ENCODE data around the gene POU6F2.

Gene POU6F2

DNA sequence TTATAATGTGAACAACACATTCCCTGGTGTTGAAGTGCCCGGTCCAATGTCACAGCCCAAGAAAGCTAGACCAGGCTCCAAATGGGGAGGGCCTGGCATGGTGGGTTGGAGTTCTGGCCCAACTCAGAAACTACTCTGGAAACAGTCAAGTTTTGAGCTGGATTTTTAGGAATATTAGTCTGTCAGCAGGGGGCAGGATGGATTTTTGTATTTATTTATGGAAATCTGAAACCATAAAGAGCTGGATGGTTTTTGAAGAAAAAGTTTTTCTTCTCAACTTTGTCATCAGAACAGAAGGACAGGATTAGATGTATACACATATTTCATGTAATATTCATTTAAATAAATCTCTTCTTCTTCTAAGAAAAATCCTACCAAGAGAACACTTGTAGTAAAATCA, 97.5 kb downstream of the POU6F2 start:
- H3K4ac ChIP-seq (ENCODE audit: low read length) = no peak overlapping the region
- H3K36me3 ChIP-seq (replicated peaks in 1 of 2; ENCODE audit: control insufficient read depth in 2 of 2, insufficient read depth in 2 of 2, low read length in 2 of 2) = no peaks in the 10 kb centered on the region
- H2BK12ac ChIP-seq (ENCODE audit: low read length) = no peak overlapping the region
- no peak overlapping the region for H3K4me2 ChIP-seq (ENCODE audit: insufficient read depth, low read length, poor library complexity, severe bottlenecking)
- no peaks in the 10 kb centered on the region for H3K27me3 ChIP-seq (ENCODE audit: control insufficient read depth in 3 of 3, insufficient read depth in 3 of 3, low read depth in 1 of 3, low read length in 3 of 3)
- no peak overlapping the region for H4K8ac ChIP-seq (ENCODE audit: low read depth, low read length)
- no peak overlapping the region for H2BK5ac ChIP-seq (ENCODE audit: low read length)
- no peak overlapping the region for H2BK15ac ChIP-seq (ENCODE audit: low read length)
- H3K9ac ChIP-seq (ENCODE audit: low read depth, low read length, poor library complexity) = no peak overlapping the region
- no peak overlapping the region for H3K18ac ChIP-seq (ENCODE audit: low read length)
- H4K91ac ChIP-seq (ENCODE audit: low read depth, low read length, poor library complexity) = no peak overlapping the region
- no peak overlapping the region for H3K14ac ChIP-seq (ENCODE audit: low read length)
- no peak overlapping the region for H3K4me3 ChIP-seq (ENCODE audit: low read length in 2 of 2)
- no peak overlapping the region for H2AK5ac ChIP-seq (ENCODE audit: low read depth, low read length)
- H2AFZ ChIP-seq (ENCODE audit: low read length) = no peak overlapping the region
- peaks cover 13% of the 10 kb centered on the region in 2 donors for H3K4me1 ChIP-seq (ENCODE audit: control insufficient read depth in 2 of 2, insufficient read depth in 1 of 2, low read depth in 1 of 2, low read length in 2 of 2)
- no peak overlapping the region for H3K23ac ChIP-seq (ENCODE audit: low read depth, low read length, poor library complexity)
- H2BK120ac ChIP-seq (ENCODE audit: low read depth, low read length) = no peak overlapping the region
- no peak for DNase-seq (ENCODE audit: low spot score)
- no peak overlapping the region for H3K27ac ChIP-seq (replicated peaks; ENCODE audit: low read length)
- no CpG with 5 or more reads among the region's 1 CpG for WGBS, 2 donors (ENCODE audit: extremely low coverage in 2 of 2, insufficient read length in 2 of 2, insufficient replicate concordance in 1 of 2)
- H3K79me1 ChIP-seq (ENCODE audit: low read depth, low read length) = no peaks in the 10 kb centered on the region
- H3K9me3 ChIP-seq (replicated peaks in 1 of 2; ENCODE audit: control insufficient read depth in 2 of 2, insufficient read depth in 1 of 2, low read depth in 1 of 2, low read length in 2 of 2) = no peaks in the 10 kb centered on the region

DNA sequence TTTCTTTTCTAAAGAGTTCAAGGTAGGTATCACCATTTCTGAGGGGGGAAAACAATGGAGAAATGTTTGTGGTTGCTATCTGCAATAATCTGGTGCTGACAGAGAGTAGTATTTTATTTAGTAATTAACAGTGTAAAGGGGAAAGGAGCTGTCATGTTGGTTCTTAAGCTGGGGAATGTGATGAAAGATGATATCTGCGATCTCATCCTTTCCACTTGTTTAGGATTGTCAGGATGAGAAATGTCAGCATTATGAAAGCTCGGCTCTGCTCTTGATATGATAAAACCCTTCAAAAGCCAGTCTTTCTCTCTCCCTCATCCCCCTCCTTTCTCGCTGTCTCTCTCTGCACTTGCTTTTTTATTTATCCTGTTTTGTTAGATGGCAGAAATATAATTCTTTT, 106.1 kb downstream of the POU6F2 start:
- Histone ChIP-seq H4K8ac (ENCODE audit: low read depth, low read length) (no peak overlapping the region), H4K91ac (ENCODE audit: low read depth, low read length, poor library complexity) (no peak overlapping the region), H2AK5ac (ENCODE audit: low read depth, low read length) (no peak overlapping the region), H3K79me1 (ENCODE audit: low read depth, low read length) (no peaks in the 10 kb centered on the region), H3K4me1 (ENCODE audit: control insufficient read depth in 2 of 2, insufficient read depth in 1 of 2, low read depth in 1 of 2, low read length in 2 of 2) (peaks cover 7 to 27% of the 10 kb centered on the region in 2 donors), H3K23ac (ENCODE audit: low read depth, low read length, poor library complexity) (no peak overlapping the region), H3K4ac (ENCODE audit: low read length) (no peak overlapping the region), H3K4me3 (ENCODE audit: low read length in 2 of 2) (no peak overlapping the region), H3K27me3 (ENCODE audit: control insufficient read depth in 3 of 3, insufficient read depth in 3 of 3, low read depth in 1 of 3, low read length in 3 of 3) (no peaks in the 10 kb centered on the region), H3K27ac (replicated peaks; ENCODE audit: low read length) (no peak overlapping the region), H3K14ac (ENCODE audit: low read length) (no peak overlapping the region), H2AFZ (ENCODE audit: low read length) (no peak overlapping the region), H3K9ac (ENCODE audit: low read depth, low read length, poor library complexity) (no peak overlapping the region), H3K36me3 (replicated peaks in 1 of 2; ENCODE audit: control insufficient read depth in 2 of 2, insufficient read depth in 2 of 2, low read length in 2 of 2) (no peaks in the 10 kb centered on the region), H3K18ac (ENCODE audit: low read length) (no peak overlapping the region), H2BK120ac (ENCODE audit: low read depth, low read length) (no peak overlapping the region), H2BK5ac (ENCODE audit: low read length) (no peak overlapping the region), H2BK12ac (ENCODE audit: low read length) (no peak overlapping the region), H3K4me2 (ENCODE audit: insufficient read depth, low read length, poor library complexity, severe bottlenecking) (no peak overlapping the region), H2BK15ac (ENCODE audit: low read length) (no peak overlapping the region), H3K9me3 (replicated peaks in 1 of 2; ENCODE audit: control insufficient read depth in 2 of 2, insufficient read depth in 1 of 2, low read depth in 1 of 2, low read length in 2 of 2) (no peaks in the 10 kb centered on the region)
- WGBS, 2 donors (ENCODE audit: extremely low coverage in 2 of 2, insufficient read length in 2 of 2, insufficient replicate concordance in 1 of 2) = no CpG with 5 or more reads among the region's 3 CpGs
- no peak for DNase-seq (ENCODE audit: low spot score)

- no peak overlapping the region for H3K9ac ChIP-seq (ENCODE audit: low read depth, low read length, poor library complexity)
- H3K4me2 ChIP-seq (ENCODE audit: insufficient read depth, low read length, poor library complexity, severe bottlenecking) = no peak overlapping the region
- no peaks in the 10 kb centered on the region for H3K27me3 ChIP-seq (ENCODE audit: control insufficient read depth in 3 of 3, insufficient read depth in 3 of 3, low read depth in 1 of 3, low read length in 3 of 3)
- no peak for DNase-seq (ENCODE audit: low spot score)
- no peak overlapping the region for H3K14ac ChIP-seq (ENCODE audit: low read length)
- no peak overlapping the region for H3K4ac ChIP-seq (ENCODE audit: low read length)
- H2AFZ ChIP-seq (ENCODE audit: low read length) = no peak overlapping the region
- no peak overlapping the region for H2BK5ac ChIP-seq (ENCODE audit: low read length)
- H3K79me1 ChIP-seq (ENCODE audit: low read depth, low read length) = no peaks in the 10 kb centered on the region
- no peak overlapping the region for H3K18ac ChIP-seq (ENCODE audit: low read length)
- no peak overlapping the region for H3K23ac ChIP-seq (ENCODE audit: low read depth, low read length, poor library complexity)
- no peak overlapping the region for H4K8ac ChIP-seq (ENCODE audit: low read depth, low read length)
- no peak overlapping the region for H3K27ac ChIP-seq (replicated peaks; ENCODE audit: low read length)
- H3K4me1 ChIP-seq (ENCODE audit: control insufficient read depth in 2 of 2, insufficient read depth in 1 of 2, low read depth in 1 of 2, low read length in 2 of 2) = peaks cover 11 to 33% of the 10 kb centered on the region in 2 donors
- no CpG with 5 or more reads among the region's 3 CpGs for whole genome bisulfite sequencing, 2 donors (ENCODE audit: extremely low coverage in 2 of 2, insufficient read length in 2 of 2, insufficient replicate concordance in 1 of 2)
- H3K9me3 ChIP-seq (replicated peaks in 1 of 2; ENCODE audit: control insufficient read depth in 2 of 2, insufficient read depth in 1 of 2, low read depth in 1 of 2, low read length in 2 of 2) = no peaks in the 10 kb centered on the region
- H2BK12ac ChIP-seq (ENCODE audit: low read length) = no peak overlapping the region
- H2BK120ac ChIP-seq (ENCODE audit: low read depth, low read length) = no peak overlapping the region
- no peak overlapping the region for H2AK5ac ChIP-seq (ENCODE audit: low read depth, low read length)
- H3K36me3 ChIP-seq (replicated peaks in 1 of 2; ENCODE audit: control insufficient read depth in 2 of 2, insufficient read depth in 2 of 2, low read length in 2 of 2) = no peaks in the 10 kb centered on the region
- no peak overlapping the region for H2BK15ac ChIP-seq (ENCODE audit: low read length)
- H3K4me3 ChIP-seq (ENCODE audit: low read length in 2 of 2) = no peak overlapping the region
- H4K91ac ChIP-seq (ENCODE audit: low read depth, low read length, poor library complexity) = no peak overlapping the region
Measured at GRCh38 chr7:39084349-39084748, 106.6 kb downstream of the POU6F2 start.

DNA sequence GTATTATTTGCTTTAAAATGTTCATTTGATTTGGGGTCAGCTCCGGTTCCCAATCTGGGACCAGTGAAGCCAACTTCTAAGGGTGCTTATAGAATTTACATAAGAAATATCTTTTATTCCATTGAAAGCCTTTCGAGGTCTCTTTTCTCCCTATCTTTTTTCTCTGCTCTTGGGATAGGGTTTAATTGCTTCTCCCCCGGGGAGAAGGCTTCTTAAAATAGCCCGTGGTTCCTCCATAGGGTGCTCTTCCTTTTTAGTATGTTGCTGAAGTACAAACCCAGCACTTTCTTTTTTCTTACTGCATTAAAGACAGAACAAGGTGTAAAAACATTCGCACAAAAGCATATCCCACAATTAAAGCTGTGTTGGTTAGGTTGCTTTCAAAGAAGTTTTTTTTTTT, 107.5 kb downstream of the POU6F2 start:
- Histone ChIP-seq H3K18ac (ENCODE audit: low read length) (no peak overlapping the region), H3K4me1 (ENCODE audit: control insufficient read depth in 2 of 2, insufficient read depth in 1 of 2, low read depth in 1 of 2, low read length in 2 of 2) (peaks cover 13 to 40% of the 10 kb centered on the region in 2 donors), H3K23ac (ENCODE audit: low read depth, low read length, poor library complexity) (no peak overlapping the region), H3K4me2 (ENCODE audit: insufficient read depth, low read length, poor library complexity, severe bottlenecking) (peak overlapping the region; percentile 45), H3K27ac (replicated peaks; ENCODE audit: low read length) (no peak overlapping the region), H4K8ac (ENCODE audit: low read depth, low read length) (no peak overlapping the region), H2BK12ac (ENCODE audit: low read length) (no peak overlapping the region), H2BK15ac (ENCODE audit: low read length) (no peak overlapping the region), H3K4ac (ENCODE audit: low read length) (no peak overlapping the region), H2AK5ac (ENCODE audit: low read depth, low read length) (no peak overlapping the region), H2BK120ac (ENCODE audit: low read depth, low read length) (no peak overlapping the region), H2BK5ac (ENCODE audit: low read length) (no peak overlapping the region), H3K14ac (ENCODE audit: low read length) (no peak overlapping the region), H3K9ac (ENCODE audit: low read depth, low read length, poor library complexity) (no peak overlapping the region), H3K79me1 (ENCODE audit: low read depth, low read length) (no peaks in the 10 kb centered on the region), H4K91ac (ENCODE audit: low read depth, low read length, poor library complexity) (no peak overlapping the region), H3K27me3 (ENCODE audit: control insufficient read depth in 3 of 3, insufficient read depth in 3 of 3, low read depth in 1 of 3, low read length in 3 of 3) (no peaks in the 10 kb centered on the region), H3K9me3 (replicated peaks in 1 of 2; ENCODE audit: control insufficient read depth in 2 of 2, insufficient read depth in 1 of 2, low read depth in 1 of 2, low read length in 2 of 2) (no peaks in the 10 kb centered on the region), H2AFZ (ENCODE audit: low read length) (peak overlapping the region; percentile 75), H3K4me3 (ENCODE audit: low read length in 2 of 2) (peak overlapping the region in 1 of 2 donors; percentile 38), H3K36me3 (replicated peaks in 1 of 2; ENCODE audit: control insufficient read depth in 2 of 2, insufficient read depth in 2 of 2, low read length in 2 of 2) (no peaks in the 10 kb centered on the region)
- DNase-seq (ENCODE audit: low spot score) = no peak
- no CpG with 5 or more reads among the region's 5 CpGs for WGBS, 2 donors (ENCODE audit: extremely low coverage in 2 of 2, insufficient read length in 2 of 2, insufficient replicate concordance in 1 of 2)

Data from neuronal stem cell (in vitro differentiated cells).